Uterus (tissue), 2 donors: ENCODE results near the gene RBM5.

Experiments used
- POLR2A ChIP-seq, 2 donors: fragments of 450-650 bp; IDR thresholded peaks; one replicate each; pipeline ENCODE4 v1.6.1; 2016; ENCODE audit warnings: antibody characterized with exemption in 2 of 2, mild to moderate bottlenecking in 1 of 2, moderate library complexity in 1 of 2
- TF ChIP-seq, protein P1 (sequence below), 4 experiments: fragments of 200-600 bp in 2 of 4; fragments of 450-650 bp in 2 of 4; sonication (generic) in 2 of 4; IDR thresholded peaks; one replicate each; pipeline ENCODE4 v1.5.1; 2016 to 2019; ENCODE audit warnings: antibody characterized with exemption in 4 of 4, mild to moderate bottlenecking in 2 of 4, moderate library complexity in 1 of 4

- no peak for TF ChIP-seq POLR2A (IDR thresholded peaks at IDR 0.05)
- TF ChIP-seq, protein P1, sequence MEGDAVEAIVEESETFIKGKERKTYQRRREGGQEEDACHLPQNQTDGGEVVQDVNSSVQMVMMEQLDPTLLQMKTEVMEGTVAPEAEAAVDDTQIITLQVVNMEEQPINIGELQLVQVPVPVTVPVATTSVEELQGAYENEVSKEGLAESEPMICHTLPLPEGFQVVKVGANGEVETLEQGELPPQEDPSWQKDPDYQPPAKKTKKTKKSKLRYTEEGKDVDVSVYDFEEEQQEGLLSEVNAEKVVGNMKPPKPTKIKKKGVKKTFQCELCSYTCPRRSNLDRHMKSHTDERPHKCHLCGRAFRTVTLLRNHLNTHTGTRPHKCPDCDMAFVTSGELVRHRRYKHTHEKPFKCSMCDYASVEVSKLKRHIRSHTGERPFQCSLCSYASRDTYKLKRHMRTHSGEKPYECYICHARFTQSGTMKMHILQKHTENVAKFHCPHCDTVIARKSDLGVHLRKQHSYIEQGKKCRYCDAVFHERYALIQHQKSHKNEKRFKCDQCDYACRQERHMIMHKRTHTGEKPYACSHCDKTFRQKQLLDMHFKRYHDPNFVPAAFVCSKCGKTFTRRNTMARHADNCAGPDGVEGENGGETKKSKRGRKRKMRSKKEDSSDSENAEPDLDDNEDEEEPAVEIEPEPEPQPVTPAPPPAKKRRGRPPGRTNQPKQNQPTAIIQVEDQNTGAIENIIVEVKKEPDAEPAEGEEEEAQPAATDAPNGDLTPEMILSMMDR (IDR thresholded peaks at IDR 0.05) = no peak
Observed at GRCh38 chr3:50164984-50165909, 76.5 kb downstream of the RBM5 start.
